Type B pancreatic cell (in vitro differentiated cells): ENCODE measurements around the gene BBS9. TPM values are rescaled to one million over a fixed set of nuclear protein-coding genes. Genes with fewer than 3 reads are reported as not detected.

ENCODE experiments used
- DNase-seq: peaks from one replicate; pipeline ENCODE4 v3.0.0; 2021; ENCODE audit warnings: mixed read lengths; ENCODE audit not compliant: unreplicated experiment; ENCODE audit errors: extremely low spot score
- H3K27ac Mint-ChIP-seq: 2 replicates; pipeline ENCODE4 v1.8.0; 2021; ENCODE audit warnings: mild to moderate bottlenecking, mixed read lengths
- H3K27me3 Mint-ChIP-seq: 2 replicates; pipeline ENCODE4 v1.8.0; 2021; ENCODE audit warnings: mixed read lengths
- H3K36me3 Mint-ChIP-seq: 2 replicates; pipeline ENCODE4 v1.8.0; 2021; ENCODE audit warnings: mixed read lengths
- H3K4me1 Mint-ChIP-seq: one replicate; pipeline ENCODE4 v1.8.0; 2021; ENCODE audit warnings: mixed read lengths; ENCODE audit not compliant: unreplicated experiment
- H3K4me3 Mint-ChIP-seq: 2 replicates; pipeline ENCODE4 v1.8.0; 2021; ENCODE audit warnings: mild to moderate bottlenecking, mixed read lengths
- H3K9me3 Mint-ChIP-seq: 2 replicates; pipeline ENCODE4 v1.8.0; 2021; ENCODE audit warnings: mixed read lengths
- CTCF ChIP-seq: fragments of 200-600 bp; sonication (generic); conservative IDR thresholded peaks from 2 replicates; pipeline ENCODE4 v1.5.0; 2021; ENCODE audit warnings: antibody characterized with exemption, mild to moderate bottlenecking
- total RNA-seq: library from RNA; stranded (reverse); gene quantifications from 2 replicates; pipeline ENCODE4 v1.2.1, GENCODE V29; 2021; ENCODE audit warnings: low replicate concordance

The BBS9 gene
- total RNA-seq, 1 donor from 2014 or later: 19.7 TPM

- H3K27ac Mint-ChIP-seq: no peak overlapping the region
- no peak for DNase-seq
- peaks cover 17% of the 10 kb centered on the region for H3K36me3 Mint-ChIP-seq
Observed at GRCh38 chr7:33101906-33102305, 27.5 kb upstream of the BBS9 start.

GRCh38 chr7:33107136-33108066 is 22.0 kb upstream of the BBS9 start:
- Mint-ChIP-seq H3K4me1 (peaks cover 27% of the 10 kb centered on the region), H3K27ac (peak overlapping the region; percentile 41), H3K36me3 (peaks cover 4% of the 10 kb centered on the region), H3K4me3 (peak overlapping the region; percentile 90), H3K27me3 (peaks cover 15% of the 10 kb centered on the region), H3K9me3 (no peaks in the 10 kb centered on the region)
- no peak for DNase-seq
- TF ChIP-seq CTCF: peak; percentile 63

More at GRCh38 chr7:33101906-33102305, 27.5 kb upstream of the BBS9 start:
- no peaks in the 10 kb centered on the region for H3K27me3 Mint-ChIP-seq
- TF ChIP-seq CTCF: no peak
- H3K9me3 Mint-ChIP-seq: no peaks in the 10 kb centered on the region
- H3K4me1 Mint-ChIP-seq: peaks cover 5% of the 10 kb centered on the region
- H3K4me3 Mint-ChIP-seq: no peak overlapping the region

GRCh38 chr7:33108554-33109004 is 20.8 kb upstream of the BBS9 start:
- peaks cover 27% of the 10 kb centered on the region for H3K4me1 Mint-ChIP-seq
- TF ChIP-seq CTCF: peak; percentile 37
- peak overlapping the region; percentile 90 for H3K4me3 Mint-ChIP-seq
- H3K36me3 Mint-ChIP-seq: no peaks in the 10 kb centered on the region
- no peaks in the 10 kb centered on the region for H3K9me3 Mint-ChIP-seq
- peak overlapping the region; percentile 79 for H3K27ac Mint-ChIP-seq
- DNase-seq: no peak
- peaks cover 21% of the 10 kb centered on the region for H3K27me3 Mint-ChIP-seq

- TF ChIP-seq CTCF: peak; percentile 76
- no peaks in the 10 kb centered on the region for H3K9me3 Mint-ChIP-seq
- H3K36me3 Mint-ChIP-seq: no peaks in the 10 kb centered on the region
- H3K4me1 Mint-ChIP-seq: peaks cover 27% of the 10 kb centered on the region
- peaks cover 21% of the 10 kb centered on the region for H3K27me3 Mint-ChIP-seq
- peak; percentile 87 for DNase-seq
- H3K27ac Mint-ChIP-seq: peak within 1 kb of the TSS; percentile 79
- peak within 1 kb of the TSS; percentile 90 for H3K4me3 Mint-ChIP-seq
Observed at GRCh38 chr7:33109005-33109757, 20.2 kb upstream of the BBS9 start, which contains the start of gene RP9. TSS of gene RP9 (minus strand) at chr7:33109404. CDS start at chr7:33109372, 32 bp downstream.

- Mint-ChIP-seq H3K36me3 (no peaks in the 10 kb centered on the region), H3K9me3 (no peaks in the 10 kb centered on the region), H3K4me3 (peak overlapping the region; percentile 77), H3K4me1 (peaks cover 27% of the 10 kb centered on the region), H3K27me3 (peaks cover 27% of the 10 kb centered on the region), H3K27ac (no peak overlapping the region)
- TF ChIP-seq CTCF: no peak
- no peak for DNase-seq
Observed at GRCh38 chr7:33109758-33110238, 19.6 kb upstream of the BBS9 start.
